ENCODE data around the gene ADAM8. TPM values are rescaled to one million over a fixed set of nuclear protein-coding genes. Genes with fewer than 3 reads are reported as not detected.

ADAM8 gene
- total RNA-seq, 1 experiment from 2014 or later: 3.7 TPM

GRCh38 chr10:133287832-133288500 is 11.3 kb upstream of the ADAM8 start:
- in situ Hi-C loops (cut with HindIII; ENCODE audit: low pct_unique_long_range_greater_than_20kb, low sequenced_read_pairs): no loop called here
- TF ChIP-seq REST (IDR thresholded peaks at IDR 0.05; ENCODE audit: insufficient read depth in 1 of 2, low read depth in 2 of 2, low read length in 1 of 2) (no peak), CTCF (IDR thresholded peaks at IDR 0.05) (no peak), TCF7L2 (IDR thresholded peaks at IDR 0.05; ENCODE audit: low read depth, low read length) (no peak), POLR2AphosphoS5 (IDR thresholded peaks at IDR 0.05; ENCODE audit: low read depth, low read length) (no peak)
- Histone ChIP-seq H3K4me3 (ENCODE audit: low read depth in 2 of 2, low read length in 2 of 2) (no peak overlapping the region), H3K9me3 (ENCODE audit: control insufficient read depth, insufficient read depth, low read depth, low read length) (no peaks in the 10 kb centered on the region), H3K36me3 (ENCODE audit: control insufficient read depth, insufficient read depth, low read length) (peaks cover 5% of the 10 kb centered on the region), H3K27ac (ENCODE audit: low read length) (no peak overlapping the region), H3K27me3 (ENCODE audit: control insufficient read depth, insufficient read depth, low read length) (no peaks in the 10 kb centered on the region), H3K4me1 (ENCODE audit: control insufficient read depth, insufficient read depth, low read length) (no peaks in the 10 kb centered on the region)
- ChIA-PET POLR2A (no interaction called here), CTCF (no interaction called here)
- intact Hi-C loops (cut with micrococcal nuclease; ENCODE audit: unreplicated experiment): no loop called here
- BruUV-seq (replicated peaks): no TSS peak
- DNase-seq (ENCODE audit: low read depth, low spot score): no peak
- no peak for ATAC-seq

GRCh38 chr10:133286366-133286765 is 9.7 kb upstream of the ADAM8 start:
- TF ChIP-seq CTCF (IDR thresholded peaks at IDR 0.05): no peak
- no peaks in the 10 kb centered on the region for H3K9me3 ChIP-seq (ENCODE audit: control insufficient read depth, insufficient read depth, low read depth, low read length)
- no peak overlapping the region for H3K4me3 ChIP-seq (ENCODE audit: low read depth in 2 of 2, low read length in 2 of 2)
- H3K4me1 ChIP-seq (ENCODE audit: control insufficient read depth, insufficient read depth, low read length): no peaks in the 10 kb centered on the region
- CTCF ChIA-PET: no interaction called here
- H3K36me3 ChIP-seq (ENCODE audit: control insufficient read depth, insufficient read depth, low read length): peaks cover 5% of the 10 kb centered on the region
- BruUV-seq (replicated peaks): TSS peak; percentile 49
- ATAC-seq: no peak
- in situ Hi-C loops (cut with HindIII; ENCODE audit: low pct_unique_long_range_greater_than_20kb, low sequenced_read_pairs) (no loop called here), intact Hi-C loops (cut with micrococcal nuclease; ENCODE audit: unreplicated experiment) (no loop called here)
- no peaks in the 10 kb centered on the region for H3K27me3 ChIP-seq (ENCODE audit: control insufficient read depth, insufficient read depth, low read length)
- POLR2A ChIA-PET: no interaction called here
- H3K27ac ChIP-seq (ENCODE audit: low read length): no peak overlapping the region
- DNase-seq (ENCODE audit: low read depth, low spot score): no peak

GRCh38 chr10:133285217-133285616 is 8.5 kb upstream of the ADAM8 start:
- intact Hi-C loops (cut with micrococcal nuclease; ENCODE audit: unreplicated experiment): no loop called here
- no TSS peak for BruUV-seq (replicated peaks)
- Histone ChIP-seq H3K9me3 (ENCODE audit: control insufficient read depth, insufficient read depth, low read depth, low read length) (no peaks in the 10 kb centered on the region), H3K4me3 (ENCODE audit: low read depth in 2 of 2, low read length in 2 of 2) (no peak overlapping the region), H3K27me3 (ENCODE audit: control insufficient read depth, insufficient read depth, low read length) (no peaks in the 10 kb centered on the region), H3K4me1 (ENCODE audit: control insufficient read depth, insufficient read depth, low read length) (no peaks in the 10 kb centered on the region), H3K27ac (ENCODE audit: low read length) (no peak overlapping the region), H3K36me3 (ENCODE audit: control insufficient read depth, insufficient read depth, low read length) (peaks cover 5% of the 10 kb centered on the region)
- ATAC-seq: no peak
- CTCF ChIA-PET: no interaction called here
- no peak for DNase-seq (ENCODE audit: low read depth, low spot score)
- POLR2A ChIA-PET: no interaction called here
- TF ChIP-seq CTCF (IDR thresholded peaks at IDR 0.05) (no peak), SIN3A (IDR thresholded peaks at IDR 0.05; ENCODE audit: borderline replicate concordance, insufficient read depth, low read depth, low read length) (no peak), POLR2AphosphoS5 (IDR thresholded peaks at IDR 0.05; ENCODE audit: low read depth, low read length) (no peak), REST (IDR thresholded peaks at IDR 0.05; ENCODE audit: insufficient read depth in 1 of 2, low read depth in 2 of 2, low read length in 1 of 2) (no peak), TCF7L2 (IDR thresholded peaks at IDR 0.05; ENCODE audit: low read depth, low read length) (no peak)
- in situ Hi-C loops (cut with HindIII; ENCODE audit: low pct_unique_long_range_greater_than_20kb, low sequenced_read_pairs): no loop called here
